ENCODE data around the gene SIGLEC1. TPM values are rescaled to one million over a fixed set of nuclear protein-coding genes. Genes with fewer than 3 reads are reported as not detected.

The SIGLEC1 gene
- total and polyA plus RNA-seq, 2 of the 8 experiments (the other 6 are each of a cell fraction or from before 2014, with no cell fraction given), result 0.02 TPM; not detected in 1

DNA sequence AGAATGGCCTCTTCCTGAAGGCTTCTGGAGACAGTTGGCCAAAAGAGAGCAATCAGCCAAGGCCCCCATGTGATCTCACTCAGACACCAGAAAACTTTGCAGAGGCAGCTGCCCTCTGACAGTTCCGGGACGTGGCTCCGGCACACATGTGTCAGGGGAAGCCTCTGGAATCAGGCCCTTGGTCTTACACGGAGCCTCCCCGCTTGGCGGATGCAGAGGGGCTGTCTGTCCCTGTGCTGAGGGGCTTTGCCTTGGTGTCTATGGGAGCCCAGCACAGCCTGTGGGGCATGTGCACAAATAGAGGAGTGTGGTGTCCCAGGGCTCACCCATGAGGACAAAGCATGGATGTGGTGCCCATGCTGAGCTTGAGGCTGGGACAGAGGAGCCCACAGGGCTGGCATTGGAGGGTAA lies 13.8 kb downstream of the SIGLEC1 start:
- Histone ChIP-seq H3K4me1 (replicated peaks in 1 of 4; ENCODE audit: control insufficient read depth in 3 of 4, insufficient read depth in 4 of 4, low read length in 3 of 4) (no peaks in the 10 kb centered on the region), H3K36me3 (ENCODE audit: control insufficient read depth in 2 of 4, insufficient read depth in 4 of 4, low read length in 3 of 4) (no peaks in the 10 kb centered on the region), H3K4ac (replicated peaks; ENCODE audit: insufficient read length, low read depth, low read length) (no peak overlapping the region), H3K79me1 (ENCODE audit: low read depth, low read length) (no peaks in the 10 kb centered on the region), H3K4me3 (ENCODE audit: extremely low read depth in 1 of 4, insufficient read depth in 2 of 4, low read depth in 3 of 4, low read length in 4 of 4) (no peak overlapping the region), H3K27ac (ENCODE audit: low read depth, low read length) (no peak overlapping the region), H2BK120ac (replicated peaks; ENCODE audit: low read depth, low read length) (no peak overlapping the region), H3K14ac (ENCODE audit: insufficient read length) (no peak overlapping the region), H2BK12ac (ENCODE audit: low read depth, low read length) (no peak overlapping the region), H2BK20ac (ENCODE audit: low read length) (no peak overlapping the region), H4K5ac (ENCODE audit: insufficient read length, low read depth, low read length) (no peak overlapping the region), H3K18ac (ENCODE audit: extremely low read depth, low read length) (no peak overlapping the region), H3K79me2 (ENCODE audit: control insufficient read depth in 1 of 2, insufficient read depth in 2 of 2, low read length in 2 of 2) (no peaks in the 10 kb centered on the region), H3K27me3 (replicated peaks in 1 of 4; ENCODE audit: control insufficient read depth in 3 of 4, extremely low read depth in 1 of 4, insufficient read depth in 3 of 4, low read length in 3 of 4) (no peaks in the 10 kb centered on the region), H2AK5ac (ENCODE audit: low read depth, low read length) (no peak overlapping the region), H4K91ac (replicated peaks; ENCODE audit: insufficient read length, low read length) (no peak overlapping the region), H2BK5ac (ENCODE audit: low read depth, low read length) (no peak overlapping the region), H4K8ac (ENCODE audit: extremely low read depth, insufficient read depth, low read length) (peak overlapping the region; percentile 25; the same call in 1 of the 2 replicates), H3K9me3 (ENCODE audit: insufficient read depth in 2 of 2, low read depth in 1 of 2, low read length in 1 of 2) (peaks cover 4 to 6% of the 10 kb centered on the region in 2 experiments; a peak in 2 of 4 replicates), H3K23ac (ENCODE audit: insufficient read length) (no peak overlapping the region), H3K9ac (replicated peaks in 1 of 4; ENCODE audit: extremely low read depth in 1 of 4, low read depth in 3 of 4, low read length in 3 of 4) (no peak overlapping the region), H3K4me2 (ENCODE audit: insufficient read depth in 1 of 2, low read depth in 2 of 2, low read length in 2 of 2) (no peak overlapping the region), H3K23me2 (ENCODE audit: low read depth, low read length) (no peaks in the 10 kb centered on the region), H2BK15ac (ENCODE audit: low read length) (no peak overlapping the region), H4K20me1 (replicated peaks in 1 of 2; ENCODE audit: control insufficient read depth in 1 of 2, insufficient read depth in 2 of 2, low read length in 2 of 2) (no peaks in the 10 kb centered on the region), H2AFZ (ENCODE audit: low read length) (no peak overlapping the region), H3K56ac (replicated peaks; ENCODE audit: insufficient read length, low read depth, low read length) (no peak overlapping the region)
- ChIA-PET CTCF (ENCODE audit: partially characterized antibody) (interaction anchor here (0.9 to 45.1 kb wide), 7 partner anchors 2 to 156 kb away, joined by 3 to 1432 read pairs (median 4); partner anchors contain the start of genes ADAM33 and SIGLEC1), POLR2A (ENCODE audit: partially characterized antibody) (interaction anchor here (1.3 to 1.4 kb wide), 2 partner anchors 32 to 47 kb away, joined by 3 read pairs; no protein-coding TSS in a partner anchor)
- 87% methylated on average over 6 of the region's 6 CpGs; no CpG with 5 or more reads in 1 of the 2 experiments for WGBS, 2 experiments (ENCODE audit: extremely low coverage in 1 of 2, insufficient coverage in 1 of 2, insufficient read length in 1 of 2, insufficient replicate concordance in 2 of 2, low coverage in 1 of 2, low lambda C conversion rate in 2 of 2, missing lambda C conversion rate in 1 of 2)
- DNase-seq (ENCODE audit: low read depth in 1 of 2, low spot score in 2 of 2), result no peak
- no peak for FAIRE-seq
- TF ChIP-seq CTBP2 (IDR thresholded peaks at IDR 0.05; ENCODE audit: borderline replicate concordance, insufficient read depth, insufficient read length, low read length), result no peak
- TF ChIP-seq KDM1A (IDR thresholded peaks at IDR 0.05; ENCODE audit: borderline replicate concordance, low read length), result no peak
- TF ChIP-seq, protein P1, sequence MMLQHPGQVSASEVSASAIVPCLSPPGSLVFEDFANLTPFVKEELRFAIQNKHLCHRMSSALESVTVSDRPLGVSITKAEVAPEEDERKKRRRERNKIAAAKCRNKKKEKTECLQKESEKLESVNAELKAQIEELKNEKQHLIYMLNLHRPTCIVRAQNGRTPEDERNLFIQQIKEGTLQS (IDR thresholded peaks at IDR 0.05; ENCODE audit: insufficient read depth, low read depth, low read length), result no peak
- no peak for TF ChIP-seq RBBP5 (IDR thresholded peaks at IDR 0.05; ENCODE audit: borderline replicate concordance, low read depth, low read length)
- TF ChIP-seq NRF1 (IDR thresholded peaks at IDR 0.05; ENCODE audit: low read depth, low read length), result no peak
- no peak for TF ChIP-seq HDAC2 (IDR thresholded peaks at IDR 0.05; ENCODE audit: borderline replicate concordance in 1 of 2, low read depth in 2 of 2, low read length in 2 of 2)
- TF ChIP-seq CBX8 (IDR thresholded peaks at IDR 0.05; ENCODE audit: borderline replicate concordance, low read depth, low read length), result no peak
- no peak for TF ChIP-seq KDM4A (IDR thresholded peaks at IDR 0.05; ENCODE audit: low read depth, low read length, severe bottlenecking)
- TF ChIP-seq CBX5 (IDR thresholded peaks at IDR 0.05; ENCODE audit: low read depth, low read length), result no peak
- TF ChIP-seq SIRT6 (IDR thresholded peaks at IDR 0.05; ENCODE audit: low read length), result no peak
- TF ChIP-seq SIX5 (IDR thresholded peaks at IDR 0.05; ENCODE audit: low read depth, low read length), result no peak
- TF ChIP-seq JUND (IDR thresholded peaks at IDR 0.05; ENCODE audit: low read length), result no peak
- no peak for TF ChIP-seq GABPA (IDR thresholded peaks at IDR 0.05; ENCODE audit: borderline replicate concordance, insufficient read depth, low read length)

Data from H1 (cell line).